Endothelial cell of umbilical vein (primary cell): ENCODE data around the gene MGME1. TPM values are rescaled to one million over a fixed set of nuclear protein-coding genes. Genes with fewer than 3 reads are reported as not detected.

Experiments
- BruUV-seq: library from RNA; stranded (reverse); fragments of 400-500 nt; replicated peaks from 2 replicates; lab custom pipeline; 2021; lab: Mats Ljungman, UMichigan
- CTCF ChIA-PET: fragments of 300-600, 350-600 bp; sonication (Branson Sonifier 250); formaldehyde crosslinking; loops from one replicate; lab custom pipeline; 2021; ENCODE audit warnings: antibody characterized with exemption, inconsistent platforms; lab: Charles Lee
- POLR2A ChIA-PET: fragments of 300-600, 350-600 bp; sonication (Branson Sonifier 250); formaldehyde crosslinking; loops from one replicate; lab custom pipeline; 2021; ENCODE audit warnings: antibody characterized with exemption, inconsistent platforms; lab: Charles Lee
- DNase-seq: peaks from one replicate; pipeline ENCODE4 v3.0.0-alpha.2; 2011; ENCODE audit warnings: low read depth, low spot score
- FAIRE-seq: peaks from 2 replicates; lab custom pipeline; 2011; peaks lifted over from hg19 to GRCh38; lab: Jason Lieb, UNC
- H2AFZ ChIP-seq: 2 replicates; pipeline ENCODE4 v1.6.0; 2012; ENCODE audit warnings: low read depth, low read length, control low read depth, inconsistent platforms
- H3K27ac ChIP-seq: 2 replicates; pipeline ENCODE4 v1.5.1; 2011; ENCODE audit warnings: low read depth, mild to moderate bottlenecking, control low read depth, low read length, moderate library complexity; ENCODE audit not compliant: insufficient read depth
- H3K27me3 ChIP-seq, 2 experiments: 2 replicates each; pipeline versions ENCODE4 v1.6.0 to v1.6.1; 2011; ENCODE audit warnings: low read length in 2 of 2, mixed read lengths in 1 of 2; ENCODE audit not compliant: control insufficient read depth in 2 of 2, insufficient read depth in 2 of 2
- H3K36me3 ChIP-seq, 2 experiments: 2 replicates in 1 of 2; 3 replicates in 1 of 2; pipeline ENCODE4 v1.5.1; 2011; ENCODE audit warnings: low read length in 2 of 2, mild to moderate bottlenecking in 1 of 2, moderate library complexity in 1 of 2; ENCODE audit not compliant: control insufficient read depth in 2 of 2, insufficient read depth in 2 of 2; ENCODE audit errors: extremely low read depth in 1 of 2
- H3K4me1 ChIP-seq: 3 replicates; pipeline ENCODE4 v1.5.1; 2011; ENCODE audit warnings: mild to moderate bottlenecking, low read length; ENCODE audit not compliant: control insufficient read depth, insufficient read depth; ENCODE audit errors: extremely low read depth
- H3K4me2 ChIP-seq: 2 replicates; pipeline ENCODE4 v1.6.1; 2011; ENCODE audit warnings: low read length, control low read depth, mixed read lengths; ENCODE audit not compliant: insufficient read depth
- H3K4me3 ChIP-seq, 3 experiments: fragments of 200-600 bp in 1 of 3; sonication (generic), shearing (Covaris generic) in 1 of 3; replicated peaks in 1 of 3; 2 replicates each; pipeline ENCODE4 v1.5.1; 2011 to 2016; ENCODE audit warnings: control low read depth in 3 of 3, low read length in 3 of 3, mild to moderate bottlenecking in 2 of 3, inconsistent platforms in 1 of 3, low read depth in 1 of 3, moderate library complexity in 1 of 3; ENCODE audit not compliant: insufficient read depth in 1 of 3
- H3K79me2 ChIP-seq: 2 replicates; pipeline ENCODE4 v1.6.0; 2012; ENCODE audit warnings: low read length, inconsistent platforms; ENCODE audit not compliant: control insufficient read depth, insufficient read depth
- H3K9ac ChIP-seq: replicated peaks from 2 replicates; pipeline ENCODE3; 2011; ENCODE audit warnings: low read length, control low read depth; ENCODE audit not compliant: insufficient read depth; ENCODE audit errors: extremely low read depth
- H3K9me1 ChIP-seq: replicated peaks from 3 replicates; pipeline ENCODE4 v1.6.0; 2011; ENCODE audit warnings: mild to moderate bottlenecking, low read length; ENCODE audit not compliant: control insufficient read depth, insufficient read depth; ENCODE audit errors: extremely low read depth
- H3K9me3 ChIP-seq: replicated peaks from 2 replicates; pipeline ENCODE4 v1.5.1; 2012; ENCODE audit warnings: low read length, inconsistent platforms; ENCODE audit not compliant: control insufficient read depth, insufficient read depth
- H4K20me1 ChIP-seq: replicated peaks from 2 replicates; pipeline ENCODE3; 2011; ENCODE audit warnings: mild to moderate bottlenecking, low read length; ENCODE audit not compliant: control insufficient read depth, insufficient read depth; ENCODE audit errors: extremely low read depth
- CTCF ChIP-seq, 2 donors: IDR thresholded peaks; 1 replicate in 1 of 2; 2 replicates in 1 of 2; pipeline ENCODE4 v1.5.1; 2011; ENCODE audit warnings: low read length in 2 of 2, mild to moderate bottlenecking in 2 of 2, moderate library complexity in 2 of 2, control low read depth in 1 of 2, inconsistent platforms in 1 of 2, low read depth in 1 of 2; ENCODE audit not compliant: insufficient read depth in 1 of 2; ENCODE audit errors: extremely low read depth in 1 of 2
- EZH2 ChIP-seq: IDR thresholded peaks from 2 replicates; pipeline ENCODE4 v1.6.1; 2012; ENCODE audit warnings: borderline replicate concordance, low read depth, mild to moderate bottlenecking, moderate library complexity, low read length, inconsistent platforms; ENCODE audit not compliant: severe bottlenecking
- FOS ChIP-seq: IDR thresholded peaks from 2 replicates; pipeline ENCODE4 v1.6.1; 2011; ENCODE audit warnings: mild to moderate bottlenecking, low read length, moderate library complexity, borderline replicate concordance; ENCODE audit not compliant: insufficient read depth
- GATA2 ChIP-seq: IDR thresholded peaks from 2 replicates; pipeline ENCODE4 v1.7.0; 2011; ENCODE audit warnings: low read depth, mild to moderate bottlenecking, moderate library complexity, mixed read lengths, low read length; ENCODE audit not compliant: insufficient read length, insufficient read depth
- JUN ChIP-seq: IDR thresholded peaks from 2 replicates; pipeline ENCODE4 v1.6.1; 2011; ENCODE audit warnings: borderline replicate concordance, low read depth; ENCODE audit not compliant: insufficient read length, insufficient read depth
- MAX ChIP-seq: IDR thresholded peaks from 2 replicates; pipeline ENCODE4 v1.6.1; 2011; ENCODE audit not compliant: insufficient read depth, insufficient read length
- MYC ChIP-seq: IDR thresholded peaks from one replicate; pipeline ENCODE4 v1.6.1; 2011; ENCODE audit warnings: mild to moderate bottlenecking, low read depth, low read length
- POLR2A ChIP-seq: IDR thresholded peaks from 2 replicates; pipeline ENCODE4 v1.6.1; 2012; ENCODE audit warnings: low read depth, mild to moderate bottlenecking, control low read depth, low read length
- POLR2AphosphoS5 ChIP-seq: IDR thresholded peaks from 2 replicates; pipeline ENCODE4 v1.6.1; 2012; ENCODE audit warnings: low read depth, mild to moderate bottlenecking, control low read depth, low read length, moderate library complexity; ENCODE audit not compliant: insufficient read depth
- dilution Hi-C: fragments of 300-500 bp; cut with MboI; formaldehyde crosslinking; loops from one replicate; pipeline ENCODE4 v1.15.0; 2019; ENCODE audit warnings: low sequenced_read_pairs; ENCODE audit not compliant: extremely low pct_ligation_motif_present
- intact Hi-C: fragments of 100-400 bp; cut with micrococcal nuclease; formaldehyde crosslinking; loops from one replicate; pipeline ENCODE4 v1.10.0; 2022
- polyA plus RNA-seq, 4 experiments: library from polyadenylated mRNA; depleted of rRNA in 3 of 4; stranded (reverse) in 3 of 4; unstranded in 1 of 4; fragments of >200 nt; gene quantifications; 2 replicates each; pipeline versions ENCODE4 v1.2.1 to v1.2.3, GENCODE V29; 2011 to 2012; ENCODE audit warnings: missing spikeins in 1 of 4
- total RNA-seq: library from RNA; stranded (reverse); gene quantifications from 2 replicates; pipeline ENCODE4 v1.2.3, GENCODE V29; 2021

MGME1 gene
- total and polyA plus RNA-seq, 2 donors (not counting 3 experiments of a cell fraction or from before 2014, with no cell fraction given), result 8.9 to 26.2 TPM

- H3K27ac ChIP-seq, result no peak overlapping the region
- no TSS peak for BruUV-seq
- no peak for DNase-seq
- H3K4me1 ChIP-seq, result no peaks in the 10 kb centered on the region
- no peaks in the 10 kb centered on the region for H3K9me3 ChIP-seq
- dilution Hi-C loops (no loop called here), intact Hi-C loops (no loop called here)
- FAIRE-seq, result no peak
- H3K4me2 ChIP-seq, result no peak overlapping the region
- TF ChIP-seq CTCF (IDR thresholded peaks at IDR 0.05; ENCODE audit: extremely low read depth in 1 of 2, insufficient read depth in 1 of 2, low read depth in 1 of 2, low read length in 2 of 2) (no peak), GATA2 (no peak), JUN (no peak), MYC (no peak), MAX (no peak), EZH2 (no peak), POLR2AphosphoS5 (no peak), POLR2A (no peak), FOS (no peak)
- H3K9me1 ChIP-seq, result no peaks in the 10 kb centered on the region
- no peak overlapping the region for H2AFZ ChIP-seq
- no peak overlapping the region for H3K9ac ChIP-seq
- H4K20me1 ChIP-seq, result no peaks in the 10 kb centered on the region
- H3K27me3 ChIP-seq, result no peaks in the 10 kb centered on the region
- ChIA-PET CTCF (no interaction called here), POLR2A (no interaction called here)
- H3K4me3 ChIP-seq, result no peak overlapping the region
- H3K79me2 ChIP-seq, result no peaks in the 10 kb centered on the region
- no peaks in the 10 kb centered on the region for H3K36me3 ChIP-seq
These were observed 36.6 kb downstream of the MGME1 start for GRCh38 chr20:18005170-18005989.
